Stimulated activated CD4-positive, alpha-beta T cell treated with anti-CD3 and anti-CD28 coated beads, Interleukin-1b, Interleukin-23, amount 100 ng/mL, for 1 hour (primary cell): ENCODE results near the gene PITX2.

Experiments used
- DNase-seq, 2 donors: peaks; one replicate each; pipeline ENCODE4 v3.0.0-alpha.2; 2020; ENCODE audit warnings: low read depth in 2 of 2

PITX2 gene

DNA sequence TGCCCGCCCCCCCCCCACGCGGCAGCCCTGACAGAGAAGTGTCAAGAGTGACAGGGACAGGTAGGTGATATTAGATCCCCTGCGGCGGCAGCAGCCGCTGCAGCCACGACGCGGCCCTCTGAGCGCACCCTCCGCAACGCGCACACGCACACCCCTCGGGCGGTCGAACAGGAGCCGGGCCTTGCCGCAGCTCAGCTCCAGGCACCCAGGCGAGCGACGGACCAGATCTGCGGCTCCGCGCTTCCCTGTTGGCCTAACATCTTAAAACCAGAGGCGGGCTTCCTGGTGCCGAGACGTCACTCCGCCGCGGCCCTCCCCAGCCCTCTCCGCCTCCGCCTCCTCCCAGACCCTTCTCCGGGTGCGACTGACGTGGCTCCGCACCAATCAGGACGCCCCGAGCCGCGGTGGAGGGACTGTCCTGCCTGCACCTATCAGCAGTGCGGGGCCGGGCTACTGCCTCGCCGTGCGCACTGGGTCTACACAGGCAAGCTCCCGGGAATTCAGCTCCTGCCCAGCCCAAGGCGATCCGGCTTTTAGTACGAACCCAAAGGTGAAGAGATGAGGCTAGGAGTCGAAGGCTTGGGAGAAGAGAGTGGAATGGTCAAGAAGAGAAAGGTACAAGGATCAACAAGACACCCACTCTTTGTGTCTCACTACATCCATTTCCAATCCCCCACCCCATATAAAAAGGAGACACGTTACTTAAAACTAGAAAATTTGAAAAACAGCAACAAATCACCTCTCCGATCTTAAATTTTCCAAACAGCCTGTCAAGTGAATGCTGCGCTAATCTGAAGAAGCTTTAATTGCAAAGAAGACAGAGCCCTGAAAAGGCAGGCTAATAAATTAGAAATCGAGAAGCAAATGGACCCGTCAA lies at the start of gene PITX2:
TSS of gene PITX2 (minus strand) at position 237 of the 877 bp plus-strand sequence. CDS start 617 bp downstream, outside the sequence.
- no peak for DNase-seq

DNA sequence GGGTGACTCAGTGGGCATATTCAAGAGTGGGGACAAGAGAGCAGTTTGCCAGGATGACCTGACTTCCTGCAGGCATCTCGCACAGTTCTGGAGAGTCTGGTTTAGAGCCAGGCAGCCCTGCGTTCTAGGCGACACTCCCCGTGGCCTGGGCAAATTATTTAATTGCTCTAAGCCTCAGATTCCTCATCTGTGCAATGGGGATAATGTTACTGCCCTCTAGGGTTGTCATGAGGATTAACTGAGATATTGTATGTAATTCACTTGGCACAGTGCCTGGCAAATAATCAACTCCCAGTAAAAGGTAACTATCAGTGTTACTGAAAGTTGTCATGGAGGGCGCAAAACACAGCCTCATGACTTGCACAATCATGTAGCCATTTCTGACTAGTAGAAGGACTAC lies 48.8 kb upstream of the PITX2 start:
- DNase-seq = no peak

DNA sequence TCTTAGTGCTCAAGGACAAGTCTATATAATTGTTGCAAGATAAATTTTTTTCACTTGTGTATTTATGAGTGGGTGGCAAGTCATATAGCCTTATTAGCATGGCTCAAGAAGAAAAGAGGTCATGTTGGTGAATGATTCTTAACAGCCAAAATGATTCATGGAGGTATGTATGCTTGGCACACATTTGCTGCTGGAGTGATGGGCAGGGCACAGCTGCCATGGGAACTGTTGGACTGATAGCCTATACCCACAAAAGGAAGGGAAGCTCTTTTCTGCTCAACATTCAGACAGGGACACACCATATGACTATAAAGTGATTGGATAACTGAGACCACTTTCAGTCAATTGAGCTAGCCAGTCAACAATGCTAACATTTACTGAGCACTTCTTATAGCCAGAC lies 46.8 kb upstream of the PITX2 start:
- no peak for DNase-seq

DNA sequence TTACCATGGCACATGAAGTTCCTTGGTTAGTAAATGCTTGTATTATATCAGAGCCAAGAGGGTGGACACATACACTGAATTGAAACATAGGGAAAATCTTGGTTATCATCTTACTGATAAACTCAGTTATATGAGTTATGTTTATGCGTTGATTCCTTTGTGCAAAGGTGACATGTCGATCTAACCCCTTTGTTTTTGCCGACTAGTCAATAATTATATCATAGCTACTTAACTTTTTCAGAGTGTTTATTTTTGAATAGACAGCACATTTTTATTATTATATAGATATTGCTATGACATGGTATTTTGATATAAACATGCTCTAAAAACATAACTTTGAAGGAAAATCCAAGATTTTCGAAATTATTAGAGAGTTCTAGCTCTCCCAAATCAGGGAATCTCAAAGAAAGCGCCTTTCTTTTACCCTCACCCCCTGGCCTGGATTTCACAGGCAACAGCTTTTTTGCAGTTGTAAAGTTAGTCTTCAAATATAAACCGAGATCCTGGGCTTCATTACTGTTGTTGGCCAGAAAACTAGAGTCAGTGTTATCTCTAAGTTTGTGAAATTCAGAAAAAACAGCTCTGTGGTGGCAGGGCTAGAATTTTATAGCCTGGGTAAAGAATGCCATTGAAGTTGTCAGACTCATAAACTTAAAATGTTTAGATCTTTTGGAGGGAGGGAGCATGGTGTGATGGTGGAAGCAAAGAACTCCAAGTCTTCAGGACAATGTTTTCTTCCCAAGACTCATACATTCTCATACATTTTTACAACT lies 45.8 kb upstream of the PITX2 start:
- no peak for DNase-seq

DNA sequence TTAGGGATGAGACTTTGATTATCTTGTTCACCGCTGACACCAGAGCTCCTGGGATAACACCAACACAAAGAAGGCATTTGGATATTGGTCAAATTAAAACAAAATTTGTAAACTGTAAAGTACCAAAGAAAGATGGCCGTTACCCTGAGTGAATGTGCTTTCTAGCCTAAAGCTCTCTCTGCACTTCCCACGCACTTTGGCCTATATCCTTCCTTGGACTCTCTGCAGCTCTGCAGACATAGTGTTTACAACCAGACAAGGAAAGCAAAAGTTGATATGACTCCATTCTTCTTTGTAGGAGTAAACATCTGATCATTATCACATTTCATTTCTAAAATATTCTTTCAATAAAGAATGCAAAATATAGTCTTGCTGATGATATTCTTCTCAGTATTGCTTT lies 44.8 kb upstream of the PITX2 start:
- no peak for DNase-seq

DNA sequence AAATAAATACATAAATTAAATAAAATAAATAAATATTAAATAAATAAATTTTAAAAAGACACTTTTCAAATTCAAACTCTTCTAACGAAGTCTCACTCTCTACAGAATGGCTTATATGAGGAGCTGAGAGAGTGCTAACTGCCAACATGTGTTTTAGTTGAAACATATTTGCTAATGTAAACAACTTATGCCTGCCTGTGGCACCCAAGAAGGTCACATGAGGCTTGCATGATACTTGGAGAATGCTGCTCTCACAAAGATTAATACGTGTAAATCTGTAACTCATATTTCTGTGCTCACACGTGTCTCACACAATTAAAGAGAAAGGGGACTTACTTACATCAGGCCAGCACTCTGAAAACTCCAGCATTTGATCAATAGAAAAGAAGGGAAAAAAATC lies 43.2 kb upstream of the PITX2 start:
- no peak for DNase-seq

DNA sequence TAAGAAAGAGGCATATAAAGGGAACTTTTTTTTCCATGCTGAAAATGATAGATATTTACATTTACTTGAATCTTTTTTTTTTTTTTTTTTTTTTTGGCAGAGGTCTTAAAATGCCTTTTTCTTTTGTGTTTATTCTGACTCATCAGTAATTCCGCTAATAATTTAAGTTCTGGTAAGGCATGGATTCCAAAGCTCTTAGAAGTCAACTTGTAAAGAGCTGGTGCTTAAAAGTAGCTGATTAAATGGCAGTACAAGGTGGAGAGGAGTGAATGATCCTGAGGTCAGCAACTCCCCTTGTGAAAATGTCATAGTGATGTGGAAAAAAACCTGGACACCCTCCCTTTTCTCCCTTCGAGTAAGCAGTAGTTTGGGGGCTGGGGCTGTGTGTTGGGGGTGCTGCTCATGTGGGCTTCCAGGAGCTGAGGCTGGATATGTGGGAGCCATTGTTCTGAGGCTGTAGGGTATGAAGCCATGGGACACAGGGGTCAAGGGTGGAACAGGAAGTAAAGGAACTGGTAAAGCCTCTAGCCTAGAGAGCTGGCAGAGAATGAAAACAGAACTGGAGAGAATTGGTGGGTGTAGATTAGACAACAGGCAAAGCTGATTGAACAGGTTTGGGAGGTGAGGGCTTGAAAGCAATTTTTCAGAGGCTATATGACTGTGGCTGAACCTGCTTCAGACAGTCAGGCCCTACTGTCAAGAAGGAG lies 41.0 kb upstream of the PITX2 start:
- no peak for DNase-seq

DNA sequence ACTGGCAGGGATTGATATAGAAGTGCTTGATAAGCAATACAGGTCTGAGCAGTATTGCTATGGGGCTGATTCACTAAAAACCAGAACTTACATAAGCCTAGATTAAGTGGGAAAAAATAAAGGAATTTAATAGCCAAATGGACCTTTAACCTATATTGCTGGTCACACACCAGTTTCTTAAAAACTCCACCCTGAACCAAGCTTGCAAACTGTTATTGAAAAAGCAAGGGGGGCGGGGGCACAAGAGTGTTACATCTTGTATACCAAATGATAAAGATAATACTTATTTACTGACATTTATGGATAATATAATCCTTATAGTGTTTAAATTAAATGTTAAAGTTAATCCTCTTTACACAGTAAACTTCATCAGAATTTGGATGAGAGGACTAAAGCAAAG lies 40.3 kb upstream of the PITX2 start:
- DNase-seq = no peak

DNA sequence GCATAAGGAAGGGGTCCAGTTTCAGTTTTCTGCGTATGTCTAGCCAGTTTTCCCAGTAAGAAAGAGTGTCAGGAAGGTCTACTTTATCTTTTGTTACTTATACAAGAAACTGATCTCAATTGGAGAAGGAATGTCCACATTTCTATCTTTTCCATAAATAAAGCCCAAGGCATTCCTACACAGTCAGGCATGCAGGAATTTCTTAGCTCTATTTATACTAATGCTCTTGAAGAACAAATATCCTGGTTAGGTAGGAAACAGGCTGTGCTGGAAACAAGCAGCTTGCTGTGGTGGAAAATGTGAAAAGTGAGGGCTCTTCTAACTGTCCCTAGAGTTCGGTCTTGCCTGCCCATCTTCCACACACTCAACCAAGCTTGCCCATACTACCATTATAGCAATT lies 37.9 kb upstream of the PITX2 start:
- DNase-seq = no peak

DNA sequence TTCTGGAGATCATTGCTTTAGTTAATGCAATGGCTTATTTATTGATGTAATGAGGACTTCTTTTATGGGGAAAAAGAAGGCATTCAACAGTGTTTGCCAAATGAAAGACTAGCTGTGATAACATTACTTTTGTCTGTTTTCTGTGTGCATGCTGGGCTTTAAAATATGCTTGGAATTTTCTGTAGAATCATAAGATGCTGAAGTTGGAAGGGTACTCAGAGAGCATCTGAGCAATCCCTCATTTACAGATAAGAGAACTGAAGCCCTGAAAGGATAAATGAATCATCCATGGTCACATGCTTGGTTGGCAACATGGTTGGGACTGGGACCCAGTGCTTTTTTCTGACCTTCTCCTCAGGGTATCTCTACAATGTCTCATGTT lies 31.4 kb upstream of the PITX2 start:
- no peak for DNase-seq

DNA sequence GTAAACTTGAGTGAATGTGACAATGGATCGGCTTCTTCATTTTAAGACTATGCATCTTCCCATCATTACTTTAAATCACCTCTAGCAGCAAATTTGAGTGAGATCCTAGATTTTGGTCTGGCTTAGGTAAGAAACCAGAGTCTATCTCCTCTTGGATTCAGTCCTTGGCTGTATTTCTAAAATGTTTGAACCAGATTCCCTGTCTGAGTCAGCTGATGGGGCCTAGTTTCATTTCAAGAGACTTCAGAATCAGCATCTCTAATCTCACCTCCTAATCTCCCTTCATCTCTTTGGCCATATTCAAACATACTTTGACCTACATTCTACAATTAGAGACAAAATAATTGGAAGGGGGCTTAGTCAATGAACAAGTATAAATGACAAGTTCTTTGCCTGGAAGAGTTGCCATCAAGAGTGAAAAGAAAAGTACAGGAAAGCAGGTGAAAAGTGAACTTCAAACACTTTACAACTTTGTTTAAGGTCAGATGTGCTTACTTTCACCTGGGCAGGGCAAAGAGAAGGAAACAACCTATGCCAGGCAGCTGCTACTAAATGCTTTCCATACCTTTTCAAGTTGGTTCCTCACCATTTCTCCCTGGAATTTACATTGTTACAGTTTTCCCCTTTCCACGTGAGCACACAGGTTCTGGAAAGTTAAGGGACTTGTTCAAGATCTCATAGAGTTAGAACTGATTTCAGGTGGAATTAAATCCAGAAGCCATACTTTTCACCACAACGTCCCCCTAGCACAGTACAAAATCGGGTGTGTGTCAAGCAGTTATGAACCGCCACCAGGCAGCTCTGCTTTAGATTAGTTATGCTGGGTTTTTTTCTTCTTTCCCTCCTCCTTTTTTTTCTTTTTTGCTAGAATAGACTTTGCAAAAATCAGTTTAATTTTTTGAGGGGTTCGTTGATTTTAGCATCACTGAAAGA lies 30.7 kb upstream of the PITX2 start:
- no peak for DNase-seq

DNA sequence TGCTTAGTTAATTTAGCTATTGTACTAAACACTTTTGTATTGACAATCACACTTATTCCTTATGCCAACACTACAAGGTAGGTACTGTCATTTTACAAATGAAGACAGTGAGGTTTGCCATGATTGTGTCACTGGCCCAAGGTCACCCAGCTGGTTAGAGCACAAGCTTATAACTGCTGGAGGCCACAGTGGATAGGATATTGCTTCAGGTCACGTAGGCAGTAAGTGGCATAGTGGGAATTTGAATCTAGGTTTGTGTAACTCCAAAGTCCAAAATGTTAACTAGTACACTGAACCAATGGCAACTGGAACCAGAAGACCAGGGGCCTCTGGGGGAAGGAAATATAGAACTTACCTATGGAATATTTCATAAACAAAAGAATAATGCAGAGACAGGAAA lies 21.1 kb upstream of the PITX2 start:
- no peak for DNase-seq

DNA sequence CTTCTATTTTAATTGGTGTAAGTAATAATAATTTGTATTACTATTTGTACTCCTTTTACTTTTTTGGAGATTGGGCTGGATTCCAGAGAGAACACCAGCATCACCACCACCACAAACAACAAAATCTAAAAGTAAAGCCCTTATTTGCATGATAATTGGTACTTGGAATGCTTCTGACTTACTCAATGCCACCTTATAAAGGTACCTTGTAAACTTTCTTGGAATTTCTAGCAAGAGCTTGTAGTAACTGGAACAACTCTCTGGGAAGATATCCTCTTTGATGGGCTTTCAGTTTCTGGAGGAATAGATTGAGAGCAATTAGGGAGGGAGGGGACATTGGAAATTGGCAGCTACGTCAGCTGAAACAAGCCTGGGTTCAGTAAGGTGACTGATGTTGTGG lies 20.2 kb upstream of the PITX2 start:
- no peak for DNase-seq

DNA sequence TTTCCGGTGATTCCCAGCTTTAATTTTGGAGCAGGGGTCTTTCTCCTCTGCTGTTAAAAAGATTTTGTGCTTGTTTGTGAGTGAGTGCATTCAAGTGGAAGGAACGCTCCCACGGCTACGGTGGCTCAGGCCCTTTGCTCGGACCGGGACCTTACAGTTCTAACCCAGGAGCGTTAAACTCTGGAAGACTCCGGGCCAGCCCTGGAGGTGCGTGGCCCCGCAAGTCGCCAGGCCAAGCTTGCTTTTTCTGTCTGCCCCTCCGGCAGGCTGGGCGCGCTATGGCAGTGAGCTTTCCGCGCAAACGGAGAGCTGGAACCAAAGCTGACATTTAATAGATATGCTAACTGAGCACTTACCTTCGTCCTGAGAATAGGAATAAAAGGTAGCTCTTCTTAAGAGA lies 18.3 kb upstream of the PITX2 start:
- no peak for DNase-seq

DNA sequence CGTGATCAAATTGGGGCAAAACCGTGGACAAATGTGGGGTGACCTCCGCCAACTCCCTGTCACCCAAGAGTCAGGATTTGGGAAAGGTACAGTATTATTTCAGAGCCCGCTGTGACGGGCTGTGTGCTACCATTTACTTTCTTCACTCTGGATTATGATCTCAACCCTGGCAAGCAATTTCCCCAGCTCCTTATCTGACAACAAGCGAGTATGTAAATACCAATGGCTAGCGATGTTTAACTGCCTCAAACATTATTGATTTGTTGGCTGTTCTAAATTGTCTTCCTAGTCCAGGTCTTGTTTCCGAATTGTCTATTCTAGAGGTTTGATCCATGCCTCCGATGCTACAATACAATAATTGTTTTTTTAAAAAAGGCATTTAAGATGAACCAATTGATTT lies 17.7 kb upstream of the PITX2 start:
- DNase-seq = no peak

DNA sequence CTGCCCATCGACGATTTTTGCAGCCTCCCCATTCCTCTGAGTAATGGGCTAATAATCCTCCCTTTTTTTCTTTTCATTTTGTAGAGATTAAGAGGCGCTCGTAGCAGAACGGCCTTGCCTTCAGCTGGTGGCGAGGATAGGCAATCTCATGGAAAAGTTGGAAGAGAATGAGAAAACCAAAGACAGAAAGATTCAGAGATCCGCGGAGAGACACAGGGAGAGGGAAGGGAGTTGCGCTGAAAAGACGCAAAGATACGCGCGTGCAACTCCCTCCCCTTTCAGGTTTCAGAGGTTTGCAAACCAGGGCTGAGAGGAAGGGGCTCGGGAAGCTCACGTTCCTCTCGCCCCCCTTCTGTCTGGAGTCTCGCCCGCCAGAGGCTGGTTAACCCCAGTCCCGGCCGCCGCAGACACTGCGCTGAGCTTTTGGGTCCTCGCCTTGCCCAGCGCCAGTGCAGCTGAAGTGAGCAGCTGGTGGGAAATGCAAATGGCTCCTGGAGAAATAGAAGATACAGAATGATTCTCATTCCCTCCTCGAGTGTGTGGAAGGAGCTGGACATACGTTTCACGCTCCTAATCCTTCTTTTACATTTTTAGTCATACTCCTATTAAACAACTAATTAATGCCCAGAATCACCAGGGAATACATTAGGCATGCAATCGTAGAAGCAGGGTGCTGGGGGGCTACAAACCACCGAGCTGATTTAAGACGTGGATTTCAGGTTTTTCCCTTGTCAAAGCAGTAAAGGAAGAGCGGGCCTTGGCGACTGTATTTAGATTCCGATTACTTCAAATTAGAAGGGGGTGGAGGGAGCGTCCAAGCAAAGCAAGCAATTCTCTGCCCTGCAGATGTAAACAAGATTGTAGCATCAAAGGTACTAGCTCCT lies 16.6 kb upstream of the PITX2 start:
- no peak for DNase-seq

DNA sequence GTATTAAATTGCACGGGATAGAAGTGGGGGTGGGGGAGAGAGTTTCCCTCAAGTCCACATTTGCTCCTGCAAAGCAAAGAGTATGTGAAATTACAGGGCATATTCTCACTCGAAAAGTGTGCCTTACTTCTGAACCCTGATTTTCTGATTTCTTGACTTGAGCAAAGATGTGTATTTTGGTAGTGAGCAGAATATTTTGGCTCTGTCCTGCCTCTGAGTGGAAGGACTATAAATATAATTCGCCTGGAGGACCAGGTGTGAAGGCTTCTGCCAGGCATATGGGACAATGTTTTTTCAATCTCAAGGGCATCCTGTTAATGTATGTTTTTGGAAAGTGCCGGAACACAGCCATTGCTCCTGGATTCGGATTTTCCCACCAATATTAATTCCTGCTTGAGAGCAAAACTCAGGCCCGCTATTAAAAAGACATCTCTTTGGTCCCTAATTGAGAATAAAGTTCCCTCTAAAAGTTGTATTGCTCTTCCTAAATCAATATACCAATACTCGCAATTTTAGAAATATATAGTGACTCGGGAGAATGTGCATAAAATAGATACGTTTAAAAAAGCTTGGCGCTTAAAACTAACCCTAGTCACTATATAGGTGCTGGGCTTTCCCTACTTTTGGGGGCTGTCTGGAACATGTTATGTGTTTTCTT lies 15.3 kb upstream of the PITX2 start:
- DNase-seq = no peak

DNA sequence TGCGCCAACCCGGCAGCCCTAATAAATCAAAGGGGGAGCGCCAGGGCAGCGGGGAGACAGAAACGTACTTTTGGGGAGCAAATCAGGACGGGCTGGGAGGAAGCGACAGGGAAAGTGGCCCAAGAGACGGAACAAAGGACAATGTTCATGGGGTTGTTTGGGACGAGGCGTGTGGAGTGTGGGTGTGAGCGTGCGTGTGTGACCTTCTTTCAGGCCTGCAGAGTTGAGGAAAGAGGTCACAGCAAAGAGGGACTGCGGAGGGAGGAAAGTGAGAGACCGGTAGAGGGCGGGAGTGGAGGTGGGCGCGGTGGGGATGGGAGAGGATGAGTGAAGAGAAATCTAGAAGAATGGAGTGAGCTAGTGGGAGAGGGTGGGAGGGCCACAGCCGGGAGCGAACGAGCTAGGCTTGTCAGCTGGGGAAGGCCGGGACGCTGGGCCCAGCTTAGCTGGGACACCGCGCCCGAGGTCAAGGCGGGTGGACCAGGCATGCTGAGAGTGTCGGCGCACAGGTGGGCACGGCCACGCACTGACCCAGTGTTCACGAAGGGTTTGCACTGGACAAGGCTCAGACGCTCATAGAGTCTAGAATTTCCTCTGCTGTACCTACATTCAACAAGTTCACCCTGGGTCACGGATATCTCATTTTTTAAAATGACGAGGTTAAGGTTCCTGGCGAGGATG lies 14.7 kb upstream of the PITX2 start:
- DNase-seq = no peak

DNA sequence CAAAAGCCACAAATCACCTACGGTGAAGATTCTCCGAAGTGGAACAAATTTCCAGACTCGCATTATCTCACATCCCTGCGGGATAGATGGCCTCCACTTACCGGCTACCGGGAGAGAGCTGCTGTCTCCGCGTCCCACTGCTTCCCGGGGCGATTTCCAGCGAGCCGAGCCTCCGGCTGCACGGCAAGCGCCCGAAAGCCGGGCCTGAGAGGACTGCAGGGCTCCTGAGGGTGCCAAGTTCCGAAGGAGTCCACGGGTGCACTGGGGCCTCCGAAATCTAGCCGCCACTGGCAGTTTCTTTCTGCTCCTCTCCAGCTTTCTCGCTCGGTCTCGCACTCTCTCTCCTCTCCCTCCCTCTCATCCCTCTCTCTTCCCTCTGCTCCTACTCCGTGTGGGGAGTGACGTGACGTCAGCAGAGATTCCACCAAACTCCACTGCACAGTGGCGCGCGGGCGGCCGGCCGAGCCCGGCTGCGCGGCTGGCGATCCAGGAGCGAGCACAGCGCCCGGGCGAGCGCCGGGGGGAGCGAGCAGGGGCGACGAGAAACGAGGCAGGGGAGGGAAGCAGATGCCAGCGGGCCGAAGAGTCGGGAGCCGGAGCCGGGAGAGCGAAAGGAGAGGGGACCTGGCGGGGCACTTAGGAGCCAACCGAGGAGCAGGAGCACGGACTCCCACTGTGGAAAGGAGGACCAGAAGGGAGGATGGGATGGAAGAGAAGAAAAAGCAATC lies 14.0 kb upstream of the PITX2 start:
- DNase-seq = no peak
